Testis (tissue), 3 donors: ENCODE results near the gene ZC3H7B. TPM values are rescaled to one million over a fixed set of nuclear protein-coding genes. Genes with fewer than 3 reads are reported as not detected.

Experiments
- DNase-seq: peaks from one replicate; pipeline ENCODE4 v3.0.0-alpha.2; 2019
- H3K27ac ChIP-seq, 2 donors: fragments of 200-600 bp; sonication (generic); one replicate each; pipeline ENCODE4 v1.5.1; 2019
- H3K27me3 ChIP-seq: fragments of 200-600 bp; sonication (generic); one replicate; pipeline ENCODE4 v1.5.1; 2019
- H3K36me3 ChIP-seq: fragments of 200-600 bp; sonication (generic); one replicate; pipeline ENCODE4 v1.5.1; 2017; ENCODE audit warnings: low read depth; ENCODE audit errors: missing control alignments
- H3K4me1 ChIP-seq: fragments of 200-600 bp; sonication (generic); one replicate; pipeline ENCODE4 v1.5.1; 2019
- H3K4me3 ChIP-seq, 2 donors: fragments of 200-600 bp; sonication (generic); one replicate each; pipeline ENCODE4 v1.5.1; 2017 to 2019
- H3K9me3 ChIP-seq: fragments of 200-600 bp; sonication (generic); one replicate; pipeline ENCODE4 v1.5.1; 2017
- POLR2A ChIP-seq: fragments of 450-650 bp; IDR thresholded peaks from one replicate; pipeline ENCODE4 v1.6.1; 2017; ENCODE audit warnings: antibody characterized with exemption, mild to moderate bottlenecking, moderate library complexity
- WGBS, 2 donors: methylation state at CpG; one replicate each; pipeline ENCODE4 v1.1.5; 2018; 5-methylcytosine and 5-hydroxymethylcytosine counted together
- intact Hi-C: fragments of 100-400 bp; cut with DNase I; formaldehyde crosslinking; loops from one replicate; pipeline ENCODE4 v1.15.1; 2023; ENCODE audit warnings: low total_unique reads
- polyA plus RNA-seq: library from polyadenylated mRNA; stranded (reverse); fragments of 350-450 nt; fragmentation: Illumina TruSeq; extraction: RNeasy Lipid Tissue Mini Kit (QIAGEN cat#74804); gene quantifications from one replicate; pipeline ENCODE4 v1.2.3, GENCODE V29; 2014; ENCODE audit warnings: low read depth, low replicate concordance; ENCODE audit not compliant: insufficient read depth
- total RNA-seq, 2 donors: library from RNA; depleted of rRNA; stranded (reverse); fragments of >200 nt; gene quantifications; one replicate each; pipeline ENCODE4 v1.2.3, GENCODE V29; 2016
- TF ChIP-seq, protein P1 (sequence below), 3 experiments: fragments of 450-650 bp in 2 of 3; fragments of 200-600 bp in 1 of 3; sonication (generic) in 1 of 3; IDR thresholded peaks; one replicate each; pipeline ENCODE4 v1.5.1; 2016 to 2019; ENCODE audit warnings: antibody characterized with exemption in 3 of 3, mild to moderate bottlenecking in 2 of 3, moderate library complexity in 1 of 3

The ZC3H7B gene
- total and polyA plus RNA-seq, 3 donors from 2014 or later: 38.9 to 63.0 (median 56.4) TPM

- no peaks in the 10 kb centered on the region for H3K36me3 ChIP-seq
- H3K4me3 ChIP-seq: no peak overlapping the region
- TF ChIP-seq, protein P1, sequence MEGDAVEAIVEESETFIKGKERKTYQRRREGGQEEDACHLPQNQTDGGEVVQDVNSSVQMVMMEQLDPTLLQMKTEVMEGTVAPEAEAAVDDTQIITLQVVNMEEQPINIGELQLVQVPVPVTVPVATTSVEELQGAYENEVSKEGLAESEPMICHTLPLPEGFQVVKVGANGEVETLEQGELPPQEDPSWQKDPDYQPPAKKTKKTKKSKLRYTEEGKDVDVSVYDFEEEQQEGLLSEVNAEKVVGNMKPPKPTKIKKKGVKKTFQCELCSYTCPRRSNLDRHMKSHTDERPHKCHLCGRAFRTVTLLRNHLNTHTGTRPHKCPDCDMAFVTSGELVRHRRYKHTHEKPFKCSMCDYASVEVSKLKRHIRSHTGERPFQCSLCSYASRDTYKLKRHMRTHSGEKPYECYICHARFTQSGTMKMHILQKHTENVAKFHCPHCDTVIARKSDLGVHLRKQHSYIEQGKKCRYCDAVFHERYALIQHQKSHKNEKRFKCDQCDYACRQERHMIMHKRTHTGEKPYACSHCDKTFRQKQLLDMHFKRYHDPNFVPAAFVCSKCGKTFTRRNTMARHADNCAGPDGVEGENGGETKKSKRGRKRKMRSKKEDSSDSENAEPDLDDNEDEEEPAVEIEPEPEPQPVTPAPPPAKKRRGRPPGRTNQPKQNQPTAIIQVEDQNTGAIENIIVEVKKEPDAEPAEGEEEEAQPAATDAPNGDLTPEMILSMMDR (IDR thresholded peaks at IDR 0.05): no peak
- TF ChIP-seq POLR2A: no peak
- H3K27ac ChIP-seq: no peak overlapping the region
- intact Hi-C loops: no loop called here
- H3K9me3 ChIP-seq: no peaks in the 10 kb centered on the region
- no peaks in the 10 kb centered on the region for H3K4me1 ChIP-seq
- WGBS, 2 donors: 94 to 99% methylated on average over 5 to 9 of the region's 9 CpGs
- no peak for DNase-seq
- no peaks in the 10 kb centered on the region for H3K27me3 ChIP-seq
These were observed 42.4 kb downstream of the ZC3H7B start for GRCh38 chr22:41343717-41344116.

DNA sequence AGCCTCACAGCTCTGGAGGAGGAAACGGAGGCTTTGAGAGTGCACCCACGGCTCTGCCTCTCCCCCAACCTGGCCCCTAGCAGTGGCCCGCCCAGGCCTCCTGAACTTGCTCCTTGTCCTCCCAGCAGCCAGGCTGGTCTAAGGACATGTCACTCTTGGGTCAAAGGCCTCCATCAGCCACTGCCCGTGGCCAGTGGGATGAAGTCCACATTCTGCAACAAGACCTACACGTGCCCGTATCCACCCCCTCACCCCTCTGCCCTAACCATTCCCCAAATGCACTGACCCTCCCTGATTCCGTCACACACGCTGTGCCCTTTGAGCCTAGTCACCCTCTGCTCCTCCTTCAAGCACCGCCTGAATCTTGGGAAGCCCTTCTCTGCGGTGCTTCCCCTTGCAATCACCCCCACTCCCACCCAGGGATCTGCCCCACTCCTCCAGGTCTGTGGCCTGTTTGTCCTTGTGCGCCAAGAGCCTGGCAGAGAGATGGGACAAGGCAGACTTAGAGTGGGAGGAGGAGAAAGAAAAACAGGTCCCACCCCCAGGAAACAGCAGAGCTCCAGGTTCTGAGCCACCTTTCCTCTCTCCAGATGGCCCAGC lies 43.0 kb downstream of the ZC3H7B start:
- DNase-seq: no peak
- no peaks in the 10 kb centered on the region for H3K4me1 ChIP-seq
- no peaks in the 10 kb centered on the region for H3K36me3 ChIP-seq
- no peak overlapping the region for H3K27ac ChIP-seq
- H3K4me3 ChIP-seq: no peak overlapping the region
- H3K27me3 ChIP-seq: no peaks in the 10 kb centered on the region
- TF ChIP-seq, protein P1 (IDR thresholded peaks at IDR 0.05): no peak
- no peak for TF ChIP-seq POLR2A
- intact Hi-C loops: no loop called here
- WGBS, 2 donors: 71 to 83% methylated on average over 11 of the region's 11 CpGs
- H3K9me3 ChIP-seq: no peaks in the 10 kb centered on the region

- no peak for DNase-seq
- TF ChIP-seq, protein P1 (IDR thresholded peaks at IDR 0.05): no peak
- TF ChIP-seq POLR2A: no peak
- Histone ChIP-seq H3K4me1 (no peaks in the 10 kb centered on the region), H3K36me3 (no peaks in the 10 kb centered on the region), H3K9me3 (no peaks in the 10 kb centered on the region), H3K27ac (no peak overlapping the region), H3K4me3 (no peak overlapping the region), H3K27me3 (no peaks in the 10 kb centered on the region)
- 91 to 93% methylated on average over 14 to 24 of the region's 24 CpGs for WGBS, 2 donors
- intact Hi-C loops: no loop called here
These were observed 44.5 kb downstream of the ZC3H7B start for GRCh38 chr22:41345807-41346335.

- Histone ChIP-seq H3K27me3 (no peaks in the 10 kb centered on the region), H3K4me3 (no peak overlapping the region), H3K4me1 (no peaks in the 10 kb centered on the region), H3K27ac (no peak overlapping the region), H3K36me3 (no peaks in the 10 kb centered on the region), H3K9me3 (no peaks in the 10 kb centered on the region)
- DNase-seq: no peak
- intact Hi-C loops: no loop called here
- TF ChIP-seq, protein P1 (IDR thresholded peaks at IDR 0.05): no peak
- no peak for TF ChIP-seq POLR2A
- 91 to 92% methylated on average over 18 of the region's 18 CpGs for WGBS, 2 donors
These were observed 45.9 kb downstream of the ZC3H7B start for GRCh38 chr22:41347066-41347859.
